GM12864 (cell line): ENCODE measurements around the gene NPFFR2.
"Not testable (repeated sequence)": the region's sequence is repeated elsewhere in the genome, so short reads cannot be mapped to it uniquely, and the experiment has no call there.

ENCODE experiments used
- DNase-seq: peaks from one replicate; pipeline ENCODE4 v3.0.0-alpha.2; 2011; ENCODE audit warnings: low read depth
- H3K4me3 ChIP-seq: 2 replicates; pipeline ENCODE4 v1.5.1; 2011; ENCODE audit warnings: mild to moderate bottlenecking, low read depth, low read length, control low read depth
- CTCF ChIP-seq: IDR thresholded peaks from 2 replicates; pipeline ENCODE4 v1.5.1; 2011; ENCODE audit warnings: low read depth, mild to moderate bottlenecking, moderate library complexity, low read length, control low read depth, inconsistent platforms; ENCODE audit errors: missing control alignments

The NPFFR2 gene

GRCh38 chr4:72110886-72111285, 79.1 kb downstream of the NPFFR2 start:
- TF ChIP-seq CTCF, result no peak
- DNase-seq, result no peak
- H3K4me3 ChIP-seq, result no peak overlapping the region

- no peak for DNase-seq
- H3K4me3 ChIP-seq, result no peak overlapping the region
- TF ChIP-seq CTCF, result no peak
These were observed 80.1 kb downstream of the NPFFR2 start for GRCh38 chr4:72111863-72112262.

- no peak for TF ChIP-seq CTCF
- peak; percentile 78 for DNase-seq
- no peak overlapping the region for H3K4me3 ChIP-seq
These were observed 80.8 kb downstream of the NPFFR2 start for GRCh38 chr4:72112514-72113156.

GRCh38 chr4:72118017-72118416, 86.2 kb downstream of the NPFFR2 start:
- no peak for TF ChIP-seq CTCF
- no peak overlapping the region for H3K4me3 ChIP-seq
- no peak for DNase-seq

- no peak overlapping the region for H3K4me3 ChIP-seq
- no peak for TF ChIP-seq CTCF
- no peak for DNase-seq
These were observed 88.1 kb downstream of the NPFFR2 start for GRCh38 chr4:72119946-72120345.

- no peak overlapping the region for H3K4me3 ChIP-seq
- TF ChIP-seq CTCF, result no peak
- no peak for DNase-seq
These were observed 96.9 kb downstream of the NPFFR2 start for GRCh38 chr4:72128741-72129140.

GRCh38 chr4:72136429-72136828, 104.6 kb downstream of the NPFFR2 start:
- H3K4me3 ChIP-seq, result no peak overlapping the region
- no peak for DNase-seq
- no peak for TF ChIP-seq CTCF

- not testable (repeated sequence) for H3K4me3 ChIP-seq
These were observed 108.2 kb downstream of the NPFFR2 start for GRCh38 chr4:72139997-72140396.

More at GRCh38 chr4:72139997-72140396, 108.2 kb downstream of the NPFFR2 start:
- DNase-seq, result not testable (repeated sequence)
